NCI-H2196 (cell line): ENCODE data around the gene PGF.

ENCODE experiments used
- DNase-seq: peaks from one replicate; lab custom pipeline; 2025; ENCODE audit not compliant: unreplicated experiment; lab: John Stamatoyannopoulos, UW

Gene PGF

GRCh38 chr14:74979029-74979428 lies 23.6 kb upstream of the PGF start:
- no peak for DNase-seq

GRCh38 chr14:74978416-74978947 lies 23.1 kb upstream of the PGF start:
- DNase-seq = no peak

GRCh38 chr14:74977901-74978385 lies 22.5 kb upstream of the PGF start:
- DNase-seq = no peak

- DNase-seq = no peak
These were observed 21.9 kb upstream of the PGF start for GRCh38 chr14:74977164-74977900.

GRCh38 chr14:74976264-74977113 lies 21.1 kb upstream of the PGF start:
- DNase-seq = no peak

GRCh38 chr14:74975059-74975810 lies 19.8 kb upstream of the PGF start:
- no peak for DNase-seq

GRCh38 chr14:74974364-74975058 lies 19.1 kb upstream of the PGF start:
- DNase-seq = no peak

GRCh38 chr14:74973905-74974363 lies 18.5 kb upstream of the PGF start:
- DNase-seq = no peak

GRCh38 chr14:74973003-74973653 lies 17.7 kb upstream of the PGF start:
- DNase-seq = peak; percentile 75

- no peak for DNase-seq
These were observed 13.4 kb upstream of the PGF start for GRCh38 chr14:74968811-74969210.

GRCh38 chr14:74965486-74966153 lies 10.2 kb upstream of the PGF start:
- no peak for DNase-seq

GRCh38 chr14:74964787-74965485 lies 9.5 kb upstream of the PGF start:
- no peak for DNase-seq

GRCh38 chr14:74963705-74964271 lies 8.4 kb upstream of the PGF start:
- DNase-seq = peak; percentile 86

- DNase-seq = no peak
These were observed 7.8 kb upstream of the PGF start for GRCh38 chr14:74963178-74963704.

- DNase-seq = no peak
These were observed 7.1 kb upstream of the PGF start for GRCh38 chr14:74962493-74962892.

GRCh38 chr14:74962046-74962445 lies 6.6 kb upstream of the PGF start:
- no peak for DNase-seq

GRCh38 chr14:74961238-74961911 lies 6.0 kb upstream of the PGF start:
- DNase-seq = no peak

GRCh38 chr14:74960736-74961135 lies 5.3 kb upstream of the PGF start:
- no peak for DNase-seq
